ENCODE results near the gene CFAP298. TPM values are rescaled to one million over a fixed set of nuclear protein-coding genes. Genes with fewer than 3 reads are reported as not detected.

Gene CFAP298, protein sequence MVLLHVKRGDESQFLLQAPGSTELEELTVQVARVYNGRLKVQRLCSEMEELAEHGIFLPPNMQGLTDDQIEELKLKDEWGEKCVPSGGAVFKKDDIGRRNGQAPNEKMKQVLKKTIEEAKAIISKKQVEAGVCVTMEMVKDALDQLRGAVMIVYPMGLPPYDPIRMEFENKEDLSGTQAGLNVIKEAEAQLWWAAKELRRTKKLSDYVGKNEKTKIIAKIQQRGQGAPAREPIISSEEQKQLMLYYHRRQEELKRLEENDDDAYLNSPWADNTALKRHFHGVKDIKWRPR
- total RNA-seq: 28.2 TPM

DNA sequence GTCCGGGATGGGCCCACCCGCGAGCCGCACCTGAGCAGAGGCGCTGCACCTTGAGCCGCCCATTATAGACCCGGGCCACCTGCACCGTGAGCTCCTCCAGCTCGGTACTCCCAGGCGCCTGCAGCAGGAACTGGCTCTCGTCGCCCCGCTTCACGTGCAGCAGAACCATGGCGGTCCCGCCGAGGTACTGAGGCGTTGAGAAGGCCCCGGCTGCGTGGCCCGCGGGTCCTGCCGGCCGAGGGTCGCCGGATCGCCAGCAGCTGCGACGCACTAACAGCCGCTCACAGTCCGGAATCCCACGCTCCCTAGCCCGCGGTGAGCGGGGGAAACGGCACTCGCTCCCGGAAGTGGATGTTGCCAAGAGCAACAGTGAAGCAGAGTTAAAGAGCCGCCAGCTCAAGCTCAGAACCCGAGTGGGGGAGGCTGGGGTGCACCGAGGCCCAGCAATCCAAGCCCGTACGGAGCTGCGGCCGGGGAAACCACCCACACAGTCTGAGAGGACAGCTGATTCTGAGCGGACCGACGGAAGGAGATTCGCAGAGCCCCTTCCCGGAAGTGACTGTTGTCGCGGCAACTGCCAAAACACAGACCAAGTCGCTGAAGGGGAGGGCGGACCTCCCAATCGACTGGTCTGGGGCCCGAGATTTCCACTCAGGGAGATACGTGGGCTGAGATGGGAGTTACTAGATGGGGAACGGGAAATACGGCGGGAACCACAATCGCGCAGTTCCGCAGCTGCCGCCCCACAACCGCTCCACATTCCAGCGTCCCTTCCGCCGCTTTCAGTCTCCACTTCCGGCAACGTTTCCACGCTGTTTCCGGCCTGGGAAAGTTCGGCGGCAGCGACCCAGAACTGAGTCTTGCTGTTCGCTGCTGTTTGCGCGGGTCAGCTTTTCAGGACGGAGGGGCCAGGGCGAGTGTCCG, at the start of gene CFAP298:
CFAP298 (minus strand) TSS at position 303 of the 924 bp plus-strand sequence; CDS start at position 169, 134 bp downstream.

DNA sequence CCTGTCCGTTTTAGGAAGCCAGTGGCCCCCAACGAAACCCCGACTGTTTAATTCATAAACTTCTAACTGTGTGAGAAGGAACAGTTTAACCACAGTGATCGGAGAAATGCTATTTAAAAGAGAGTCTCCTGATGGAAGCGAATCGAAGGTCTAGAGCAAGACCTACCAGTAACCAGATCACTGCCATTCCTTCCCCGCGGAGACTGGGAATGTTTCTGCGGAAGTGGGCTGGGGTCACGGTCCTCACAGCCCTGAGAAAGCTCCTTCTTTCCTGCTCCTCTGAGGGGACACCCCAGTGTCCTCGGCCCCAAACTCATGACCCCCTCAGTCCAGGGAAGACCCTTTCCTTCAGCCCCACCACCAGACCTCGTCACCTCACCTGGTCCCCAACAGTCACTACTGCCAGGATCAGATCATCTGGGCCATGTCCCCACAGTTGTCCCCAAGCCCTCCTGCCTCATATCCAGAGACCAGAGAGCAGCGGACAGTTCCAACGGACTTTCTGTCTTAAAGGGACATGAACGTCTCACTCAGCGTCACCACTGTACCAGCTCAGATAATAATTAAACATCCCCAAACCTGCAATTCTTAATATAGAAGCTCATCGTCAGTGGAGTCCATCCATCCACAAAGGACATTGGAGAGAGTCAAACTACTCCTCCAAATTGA, 27.0 kb downstream of the CFAP298 start, which contains the start of gene TCP10L:
TCP10L (minus strand) TSS at position 482 of the 669 bp plus-strand sequence. CDS start 1,219 bp downstream, outside the sequence.

Small RNAs within 50 kb of the gene (small RNA-seq; reads per million reads assigned to genes)
- gene RNA5SP490 (ENCODE audit: low replicate concordance): not detected

Other genes starting within 250 kb of the CFAP298 start
- gene URB1, start 219.4 kb downstream of the CFAP298 start, total RNA-seq: 22.8 TPM
- 2.8 TPM for gene EVA1C, start 199.7 kb downstream of the CFAP298 start, total RNA-seq
- gene TCP10L, start 26.9 kb downstream of the CFAP298 start, total RNA-seq: 3.4 TPM
- 32.2 TPM for gene SYNJ1, start 115.6 kb upstream of the CFAP298 start, total RNA-seq
- gene PAXBP1, start 159.4 kb upstream of the CFAP298 start, total RNA-seq: 148 TPM

All from parietal lobe (tissue), 2 donors.